ENCODE results near the gene MPL.

- no peak for TF ChIP-seq POLR2A (IDR thresholded peaks at IDR 0.05; ENCODE audit: low read length)
- TF ChIP-seq GATA1 (IDR thresholded peaks at IDR 0.05; ENCODE audit: low read depth, low read length): no peak
Observed at GRCh38 chr1:43304771-43305300, 32.8 kb upstream of the MPL start.
